Astrocyte (in vitro differentiated cells and primary cell): ENCODE results near the gene BMAL2. TPM values are rescaled to one million over a fixed set of nuclear protein-coding genes. Genes with fewer than 3 reads are reported as not detected.

Experiments
- DNase-seq: peaks from one replicate; pipeline ENCODE4 v3.0.0-alpha.2; 2010; ENCODE audit warnings: low read depth
- FAIRE-seq: peaks from 2 replicates; lab custom pipeline; 2011; peaks lifted over from hg19 to GRCh38; lab: Jason Lieb, UNC
- H2AFZ ChIP-seq: 2 replicates; pipeline ENCODE4 v1.6.0; 2012; ENCODE audit warnings: low read depth, low read length, inconsistent platforms
- H3K27ac ChIP-seq: 2 replicates; pipeline ENCODE4 v1.5.1; 2011; ENCODE audit warnings: low read depth, low read length, inconsistent platforms
- H3K27me3 ChIP-seq: 2 replicates; pipeline ENCODE4 v1.6.0; 2011; ENCODE audit warnings: low read length, inconsistent platforms; ENCODE audit not compliant: insufficient read depth
- H3K36me3 ChIP-seq: 2 replicates; pipeline ENCODE4 v1.5.1; 2011; ENCODE audit warnings: low read length, inconsistent platforms; ENCODE audit not compliant: insufficient read depth
- H3K4me1 ChIP-seq: 2 replicates; pipeline ENCODE4 v1.5.1; 2011; ENCODE audit warnings: low read length, inconsistent platforms; ENCODE audit not compliant: insufficient read depth
- H3K4me2 ChIP-seq: 2 replicates; pipeline ENCODE4 v1.6.0; 2012; ENCODE audit warnings: low read length, inconsistent platforms
- H3K4me3 ChIP-seq: 2 replicates; pipeline ENCODE4 v1.5.1; 2011; ENCODE audit warnings: low read depth, mild to moderate bottlenecking, low read length, inconsistent platforms; ENCODE audit not compliant: insufficient read depth
- H3K79me2 ChIP-seq: 2 replicates; pipeline ENCODE4 v1.6.0; 2012; ENCODE audit warnings: mild to moderate bottlenecking, low read length, inconsistent platforms; ENCODE audit not compliant: insufficient read depth
- H3K9ac ChIP-seq: 2 replicates; pipeline ENCODE4 v1.6.0; 2012; ENCODE audit warnings: mild to moderate bottlenecking, low read length, inconsistent platforms
- H3K9me3 ChIP-seq: 2 replicates; pipeline ENCODE4 v1.5.1; 2012; ENCODE audit warnings: low read depth, mild to moderate bottlenecking, low read length, inconsistent platforms; ENCODE audit not compliant: insufficient read depth
- H4K20me1 ChIP-seq: 2 replicates; pipeline ENCODE4 v1.6.0; 2012; ENCODE audit warnings: low read length, inconsistent platforms; ENCODE audit not compliant: insufficient read depth
- H3K27ac Mint-ChIP-seq: one replicate; pipeline ENCODE4 v1.8.0; 2021; ENCODE audit warnings: mild to moderate bottlenecking, mixed read lengths; ENCODE audit not compliant: unreplicated experiment
- H3K27me3 Mint-ChIP-seq: one replicate; pipeline ENCODE4 v1.8.0; 2021; ENCODE audit warnings: low read depth, mixed read lengths; ENCODE audit not compliant: unreplicated experiment
- H3K36me3 Mint-ChIP-seq: one replicate; pipeline ENCODE4 v1.8.0; 2021; ENCODE audit warnings: low read depth, mixed read lengths; ENCODE audit not compliant: unreplicated experiment
- H3K4me1 Mint-ChIP-seq: one replicate; pipeline ENCODE4 v1.8.0; 2021; ENCODE audit warnings: low read depth, mixed read lengths; ENCODE audit not compliant: unreplicated experiment
- H3K4me3 Mint-ChIP-seq: one replicate; pipeline ENCODE4 v1.8.0; 2021; ENCODE audit warnings: mild to moderate bottlenecking, moderate library complexity, mixed read lengths; ENCODE audit not compliant: unreplicated experiment
- H3K9me3 Mint-ChIP-seq: one replicate; pipeline ENCODE4 v1.8.0; 2021; ENCODE audit warnings: mild to moderate bottlenecking, mixed read lengths; ENCODE audit not compliant: unreplicated experiment
- CTCF ChIP-seq: IDR thresholded peaks from 2 replicates; pipeline ENCODE4 v1.5.1; 2011; ENCODE audit warnings: low read depth, mild to moderate bottlenecking, inconsistent platforms, low read length, moderate library complexity; ENCODE audit not compliant: insufficient read depth
- EZH2 ChIP-seq: IDR thresholded peaks from 2 replicates; pipeline ENCODE4 v1.6.1; 2012; ENCODE audit warnings: mild to moderate bottlenecking, low read length, inconsistent platforms; ENCODE audit not compliant: insufficient read depth
- total RNA-seq: library from RNA; stranded (reverse); gene quantifications from 2 replicates; pipeline ENCODE4 v1.2.1, GENCODE V29; 2021

The BMAL2 gene
- total RNA-seq, 1 donor from 2014 or later: 13.6 TPM

GRCh38 chr12:27309995-27310315 is 22.7 kb upstream of the BMAL2 start:
- no peak for DNase-seq
- Histone ChIP-seq H3K9me3 (no peaks in the 10 kb centered on the region), H3K4me1 (peaks cover 3% of the 10 kb centered on the region), H3K4me2 (no peak overlapping the region), H3K9ac (no peak overlapping the region), H3K27me3 (no peaks in the 10 kb centered on the region), H3K79me2 (peaks cover 10% of the 10 kb centered on the region), H4K20me1 (peaks cover 11% of the 10 kb centered on the region), H3K4me3 (no peak overlapping the region), H3K27ac (no peak overlapping the region), H3K36me3 (peaks cover 57% of the 10 kb centered on the region), H2AFZ (no peak overlapping the region)
- H3K27ac Mint-ChIP-seq: no peak overlapping the region
- H3K4me1 Mint-ChIP-seq: peaks cover 2% of the 10 kb centered on the region
- H3K27me3 Mint-ChIP-seq: no peaks in the 10 kb centered on the region
- H3K4me3 Mint-ChIP-seq: no peak overlapping the region
- TF ChIP-seq EZH2 (no peak), CTCF (no peak)
- peaks cover 7% of the 10 kb centered on the region for H3K36me3 Mint-ChIP-seq
- no peaks in the 10 kb centered on the region for H3K9me3 Mint-ChIP-seq
- no peak for FAIRE-seq

GRCh38 chr12:27316947-27317346 is 15.7 kb upstream of the BMAL2 start:
- H3K9me3 ChIP-seq: no peaks in the 10 kb centered on the region
- H2AFZ ChIP-seq: no peak overlapping the region
- no peak for DNase-seq
- Mint-ChIP-seq H3K4me3 (no peak overlapping the region), H3K4me1 (peaks cover 7% of the 10 kb centered on the region), H3K36me3 (peaks cover 7% of the 10 kb centered on the region), H3K27me3 (no peaks in the 10 kb centered on the region), H3K27ac (no peak overlapping the region), H3K9me3 (no peaks in the 10 kb centered on the region)
- no peak overlapping the region for H3K27ac ChIP-seq
- H4K20me1 ChIP-seq: peaks cover 15% of the 10 kb centered on the region
- H3K36me3 ChIP-seq: peaks cover 49% of the 10 kb centered on the region
- H3K79me2 ChIP-seq: no peaks in the 10 kb centered on the region
- no peak for TF ChIP-seq EZH2
- no peak for TF ChIP-seq CTCF
- no peak for FAIRE-seq
- H3K9ac ChIP-seq: no peak overlapping the region
- no peaks in the 10 kb centered on the region for H3K27me3 ChIP-seq
- H3K4me1 ChIP-seq: no peaks in the 10 kb centered on the region
- no peak overlapping the region for H3K4me3 ChIP-seq
- H3K4me2 ChIP-seq: no peak overlapping the region

GRCh38 chr12:27319409-27319808 is 13.2 kb upstream of the BMAL2 start:
- Histone ChIP-seq H4K20me1 (peaks cover 15% of the 10 kb centered on the region), H3K4me3 (no peak overlapping the region), H3K27ac (peak overlapping the region; percentile 48), H3K9me3 (no peaks in the 10 kb centered on the region), H3K27me3 (no peaks in the 10 kb centered on the region), H3K79me2 (no peaks in the 10 kb centered on the region), H3K4me2 (no peak overlapping the region), H3K36me3 (peaks cover 58% of the 10 kb centered on the region), H3K9ac (no peak overlapping the region), H3K4me1 (no peaks in the 10 kb centered on the region), H2AFZ (no peak overlapping the region)
- FAIRE-seq: peak; percentile 29
- H3K27me3 Mint-ChIP-seq: no peaks in the 10 kb centered on the region
- H3K9me3 Mint-ChIP-seq: no peaks in the 10 kb centered on the region
- no peak overlapping the region for H3K27ac Mint-ChIP-seq
- peaks cover 5% of the 10 kb centered on the region for H3K36me3 Mint-ChIP-seq
- DNase-seq: peak; percentile 77
- H3K4me1 Mint-ChIP-seq: peaks cover 10% of the 10 kb centered on the region
- TF ChIP-seq CTCF (no peak), EZH2 (no peak)
- H3K4me3 Mint-ChIP-seq: no peak overlapping the region
